HEK293 (cell line): ENCODE results near the gene PRPF19.

ENCODE experiments used
- CTCF ChIP-seq: fragments of 450-650 bp; formaldehyde crosslinking; IDR thresholded peaks from 2 replicates; pipeline ENCODE4 v1.5.1; 2016; ENCODE audit warnings: missing biosample characterization, missing genetic modification characterization
- PRDM4 ChIP-seq: fragments of 450-650 bp; formaldehyde crosslinking; IDR thresholded peaks from 2 replicates; pipeline ENCODE4 v1.5.1; 2017; ENCODE audit warnings: missing biosample characterization, missing genetic modification characterization
- REST ChIP-seq: fragments of 450-650 bp; formaldehyde crosslinking; IDR thresholded peaks from 2 replicates; pipeline ENCODE4 v1.5.1; 2016; ENCODE audit warnings: missing biosample characterization, missing genetic modification characterization
- WT1 ChIP-seq: fragments of 450-650 bp; formaldehyde crosslinking; IDR thresholded peaks from 2 replicates; pipeline ENCODE4 v1.5.1; 2016; ENCODE audit warnings: missing biosample characterization, missing genetic modification characterization
- ZNF366 ChIP-seq: fragments of 450-650 bp; formaldehyde crosslinking; conservative IDR thresholded peaks from 2 replicates; pipeline ENCODE4 v1.5.1; 2016; ENCODE audit warnings: missing biosample characterization, missing genetic modification characterization

- TF ChIP-seq CTCF (tag by site-specific recombination) (no peak), ZNF366 (tag by site-specific recombination) (no peak), PRDM4 (tag by site-specific recombination) (no peak), WT1 (tag by site-specific recombination) (no peak), REST (tag by site-specific recombination) (no peak)
These were observed 28.6 kb upstream of the PRPF19 start for GRCh38 chr11:60934790-60935605.
